ENCODE data around the gene IFT43.

Gene IFT43

DNA sequence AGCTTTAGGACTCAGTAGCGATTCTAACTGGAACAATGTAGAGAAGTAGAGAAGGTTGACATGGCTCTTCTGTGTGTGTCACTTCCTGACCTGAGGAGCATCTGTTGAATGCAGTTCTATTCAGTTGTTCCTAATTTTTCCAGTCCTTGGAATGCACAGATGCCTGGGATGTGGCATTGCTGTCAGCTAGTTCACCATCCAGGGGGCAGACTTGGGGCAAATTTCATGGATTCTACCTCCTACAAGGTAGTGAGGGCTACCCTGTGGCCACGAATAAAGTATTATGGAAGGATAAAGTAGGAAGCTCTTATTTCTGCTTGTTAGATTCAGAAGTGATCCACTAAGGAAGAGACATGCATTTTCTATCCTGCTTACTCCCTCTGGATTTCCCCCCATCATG lies 91.8 kb downstream of the IFT43 start:
- DNase-seq (ENCODE audit: low read depth in 1 of 2, low spot score in 1 of 2): no peak

DNA sequence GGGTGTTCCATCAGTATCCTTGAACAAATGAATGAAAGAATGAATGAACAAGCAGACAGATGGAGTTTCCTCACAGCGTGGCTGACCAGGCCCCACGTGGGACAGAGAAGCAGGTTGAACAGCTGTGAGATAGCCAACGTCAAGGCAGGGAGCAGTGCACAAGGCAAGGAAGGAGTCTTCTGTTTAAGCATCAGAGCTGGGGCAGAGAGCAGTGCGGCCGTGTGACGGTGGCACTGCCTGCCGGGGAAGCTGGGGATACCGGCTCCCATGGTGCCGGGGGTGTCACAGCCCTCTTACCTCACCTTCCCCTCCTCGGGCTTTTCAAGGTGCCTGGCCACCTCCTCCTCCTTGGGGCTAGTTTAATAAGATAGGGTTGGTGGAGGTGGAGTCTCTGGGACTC lies 92.9 kb downstream of the IFT43 start:
- DNase-seq (ENCODE audit: low read depth in 1 of 2, low spot score in 1 of 2): no peak

DNA sequence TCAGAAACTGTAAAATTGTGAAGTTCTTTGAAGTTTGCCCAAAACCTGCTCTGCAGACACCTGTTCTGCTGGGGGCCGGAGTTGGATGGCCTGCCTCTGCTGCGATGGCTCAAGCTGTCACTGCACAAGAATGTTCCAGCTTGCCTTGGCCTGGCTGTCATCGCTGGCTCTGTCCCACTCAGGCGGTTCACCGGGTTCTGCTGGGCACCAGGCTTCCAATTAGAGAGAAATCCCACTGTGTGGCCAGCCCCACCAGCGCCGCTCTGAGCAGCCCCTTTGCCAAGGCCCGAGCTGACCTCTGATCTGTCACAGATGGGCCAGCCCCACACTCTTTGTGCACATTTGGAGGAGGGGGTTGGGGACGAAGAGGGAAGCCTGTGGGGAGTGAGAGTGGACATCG lies 94.5 kb downstream of the IFT43 start:
- DNase-seq (ENCODE audit: low read depth in 1 of 2, low spot score in 1 of 2): no peak

DNA sequence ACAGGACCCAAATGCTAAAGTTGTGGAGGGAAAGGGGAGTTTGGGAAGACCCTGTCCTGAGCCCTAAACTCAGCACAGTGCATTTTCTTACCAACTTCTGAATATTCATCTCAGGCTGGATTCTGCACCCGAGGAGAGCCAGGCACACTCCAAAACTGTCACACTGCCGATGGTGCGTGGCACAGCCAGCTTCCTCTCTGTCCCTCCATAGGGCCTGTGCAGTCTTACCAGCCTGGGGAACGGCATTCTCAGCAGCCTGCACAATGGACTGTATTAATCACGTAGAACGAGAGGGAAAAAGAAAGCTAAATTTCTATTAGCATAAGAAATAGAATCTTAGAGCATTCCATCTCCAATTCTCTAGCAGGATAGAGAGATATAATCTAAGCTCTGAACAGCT lies 94.9 kb downstream of the IFT43 start:
- no peak for DNase-seq (ENCODE audit: low read depth in 1 of 2, low spot score in 1 of 2)

DNA sequence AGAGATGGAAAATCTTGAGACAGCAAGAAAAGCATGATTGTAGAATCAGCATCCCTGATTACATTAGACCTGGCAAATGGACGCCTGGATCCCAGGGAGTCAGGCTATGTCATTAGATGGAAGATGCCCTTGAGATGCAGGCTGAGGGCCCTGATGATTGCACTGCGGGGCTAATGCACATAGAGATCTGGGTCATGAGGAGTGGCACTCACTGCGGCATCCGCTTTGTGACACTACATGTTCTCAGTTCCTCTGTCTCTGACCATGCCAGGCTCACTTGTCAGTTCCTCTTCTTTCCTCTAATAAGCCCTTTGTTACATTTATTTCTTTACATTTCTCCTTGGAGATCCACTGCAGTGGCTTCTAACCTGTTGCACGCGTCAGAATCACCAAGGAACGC lies 96.1 kb downstream of the IFT43 start:
- DNase-seq (ENCODE audit: low read depth in 1 of 2, low spot score in 1 of 2): no peak

DNA sequence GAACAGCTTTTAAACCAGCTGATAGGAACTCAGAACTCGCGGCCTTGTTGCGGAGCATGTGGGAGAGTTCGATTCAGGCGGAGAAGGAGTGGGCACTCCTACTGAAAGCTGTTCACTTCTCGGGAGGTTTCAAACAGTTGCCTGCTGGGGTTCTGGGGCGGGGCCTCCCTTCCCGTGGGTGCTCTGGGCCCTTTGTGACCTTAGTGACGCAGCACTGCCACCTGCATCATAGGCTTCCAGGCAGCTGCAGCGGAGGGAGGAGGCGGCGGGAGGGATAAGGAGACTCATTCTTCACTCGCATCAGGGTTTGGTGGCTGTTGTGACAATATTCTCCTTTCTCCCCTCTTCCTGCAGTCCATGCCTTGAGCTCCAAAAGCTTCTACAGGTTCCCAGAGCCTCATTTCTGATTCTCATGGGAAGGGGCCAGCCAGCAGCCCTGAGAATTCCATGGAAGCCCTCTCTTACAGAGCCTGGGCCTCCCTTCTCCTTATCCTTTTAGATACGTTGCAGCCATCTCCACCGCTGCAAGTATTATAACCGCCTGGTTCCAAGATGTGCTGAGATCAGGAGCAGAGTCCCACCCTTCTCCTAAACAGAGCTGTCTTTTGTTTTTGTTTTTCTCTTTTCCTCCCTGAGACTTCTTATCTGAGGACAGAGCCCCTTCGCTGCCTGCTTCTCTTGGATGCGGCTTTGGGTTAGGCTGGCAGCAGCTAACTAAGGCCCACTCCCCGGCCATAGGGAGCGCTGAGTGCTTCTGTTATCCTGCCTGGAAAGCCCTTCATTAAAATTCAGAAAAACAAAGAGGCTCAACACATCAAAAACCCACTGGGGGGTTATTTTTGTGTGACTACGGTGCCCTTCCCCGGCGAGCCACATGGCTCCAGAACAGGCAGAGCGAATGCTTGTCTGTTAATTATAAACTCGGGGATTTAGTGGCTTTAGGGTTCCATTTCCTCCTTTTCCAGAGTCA lies 98.5 kb downstream of the IFT43 start:
- no peak for DNase-seq (ENCODE audit: low read depth in 1 of 2, low spot score in 1 of 2)

DNA sequence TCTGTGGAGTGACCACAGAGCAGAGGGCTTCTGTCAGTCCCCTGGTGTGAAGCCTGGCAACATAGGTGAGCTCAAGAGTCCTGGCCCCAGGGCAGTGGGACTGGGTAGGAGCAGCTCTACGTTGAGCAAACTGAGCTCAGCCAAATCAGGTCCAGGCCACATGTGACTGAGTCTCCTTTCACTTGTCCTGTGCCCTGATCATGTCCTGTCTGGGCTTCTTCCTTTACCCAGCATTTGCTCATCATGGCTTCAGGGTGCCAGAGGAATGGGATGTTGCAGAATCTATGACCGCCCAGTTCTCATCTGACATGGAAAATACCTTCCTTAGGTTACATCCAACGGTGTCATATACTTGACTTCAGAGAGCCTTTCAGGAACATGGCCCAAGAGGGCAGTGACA lies 99.8 kb downstream of the IFT43 start:
- no peak for DNase-seq (ENCODE audit: low read depth in 1 of 2, low spot score in 1 of 2)

DNA sequence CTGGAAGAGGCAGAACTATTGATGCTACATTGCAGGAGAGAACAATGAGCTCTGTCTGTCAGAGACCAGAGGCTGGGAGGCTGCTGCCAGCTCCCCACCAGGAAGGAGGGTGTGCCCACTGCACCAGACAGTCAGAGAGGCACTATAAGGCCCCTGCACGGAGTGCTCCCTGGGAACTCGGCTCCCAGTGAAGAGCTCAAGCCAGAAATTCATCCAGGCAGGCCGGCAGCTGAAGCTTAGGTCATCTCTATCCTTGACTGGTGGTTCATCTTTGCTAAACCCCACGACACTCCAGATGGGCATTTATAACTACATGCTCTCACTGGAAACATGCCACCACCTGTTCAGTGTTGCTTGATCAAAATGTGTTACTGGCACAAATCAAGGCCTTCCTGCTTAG lies 101.1 kb downstream of the IFT43 start:
- no peak for DNase-seq (ENCODE audit: low read depth in 1 of 2, low spot score in 1 of 2)

DNA sequence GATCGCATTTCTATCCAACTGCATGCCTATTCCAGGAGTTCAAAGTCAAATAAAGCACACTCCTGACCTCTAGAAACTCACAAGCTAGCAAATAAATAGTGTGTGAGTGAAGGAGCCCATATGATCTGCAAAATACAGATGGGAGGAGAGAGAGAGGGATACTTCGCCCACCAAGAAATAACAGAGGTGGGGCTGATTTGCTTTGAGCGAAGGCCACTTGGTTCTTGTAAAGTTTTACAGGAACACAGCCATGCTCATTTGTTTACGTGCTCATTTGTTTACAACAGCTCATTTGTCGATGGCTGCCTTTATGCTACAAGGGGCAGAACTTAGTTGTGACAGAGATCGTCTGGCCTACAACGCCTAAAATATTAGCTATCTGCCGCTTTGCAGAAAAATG lies 102.8 kb downstream of the IFT43 start:
- DNase-seq (ENCODE audit: low read depth in 1 of 2, low spot score in 1 of 2): no peak

DNA sequence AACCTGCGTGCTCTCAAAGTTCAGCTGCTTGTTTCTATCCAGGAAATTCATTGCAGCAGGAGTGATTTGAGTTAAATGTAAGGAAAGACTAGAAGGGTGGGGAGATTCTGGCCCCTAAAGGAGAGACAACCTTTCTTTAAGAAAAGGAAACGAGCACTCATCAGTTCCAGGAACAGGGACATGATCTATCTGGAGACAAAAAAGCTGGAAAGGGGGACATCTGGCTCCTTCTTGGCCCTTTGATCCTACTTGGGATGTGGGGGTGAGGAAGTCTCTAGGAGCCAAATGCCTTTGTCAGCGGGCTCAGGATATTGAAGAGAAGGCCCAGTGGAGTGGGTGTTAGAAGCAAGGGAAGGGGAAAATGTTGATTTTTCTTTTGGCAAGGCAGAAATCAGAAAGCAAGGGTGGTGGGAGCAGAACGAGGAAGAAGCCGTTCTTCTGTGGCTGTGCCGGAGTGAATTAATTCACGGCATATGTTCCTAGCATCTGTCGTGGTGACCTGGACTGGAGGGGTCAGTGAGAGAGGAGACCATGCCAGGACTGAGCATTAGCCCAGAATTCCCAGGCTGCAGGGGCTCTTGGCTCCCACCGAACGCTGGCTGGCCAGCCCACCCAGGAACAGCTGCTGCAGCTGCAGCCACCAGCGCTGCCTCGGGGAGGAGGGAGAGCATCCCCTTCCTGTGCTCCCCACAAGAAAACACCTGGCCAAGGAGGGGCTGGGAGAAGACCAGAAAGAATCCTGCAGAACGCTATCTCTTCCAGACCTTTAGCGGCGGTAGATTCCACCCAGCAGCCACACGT lies 103.4 kb downstream of the IFT43 start:
- DNase-seq (ENCODE audit: low read depth in 1 of 2, low spot score in 1 of 2): no peak

DNA sequence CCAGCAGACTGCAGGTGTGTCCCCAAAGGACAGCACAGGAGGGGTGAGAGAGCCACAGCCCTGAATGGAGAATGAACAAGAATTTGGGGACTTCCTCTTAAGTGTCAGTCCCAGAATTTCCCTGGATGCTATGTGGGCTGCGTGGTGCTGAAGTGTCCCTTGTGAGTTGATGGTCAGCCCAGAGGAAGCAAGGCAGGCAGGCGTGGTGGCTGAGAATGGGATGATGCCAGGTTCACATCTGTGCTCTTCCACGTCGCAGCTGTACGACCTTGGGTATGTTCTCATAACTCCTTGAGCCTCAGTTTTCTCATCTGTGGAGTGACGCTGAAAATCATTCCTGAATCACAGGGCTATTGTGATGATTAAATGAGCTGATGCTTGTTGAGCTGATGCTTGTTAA lies 104.0 kb downstream of the IFT43 start:
- DNase-seq (ENCODE audit: low read depth in 1 of 2, low spot score in 1 of 2): no peak

DNA sequence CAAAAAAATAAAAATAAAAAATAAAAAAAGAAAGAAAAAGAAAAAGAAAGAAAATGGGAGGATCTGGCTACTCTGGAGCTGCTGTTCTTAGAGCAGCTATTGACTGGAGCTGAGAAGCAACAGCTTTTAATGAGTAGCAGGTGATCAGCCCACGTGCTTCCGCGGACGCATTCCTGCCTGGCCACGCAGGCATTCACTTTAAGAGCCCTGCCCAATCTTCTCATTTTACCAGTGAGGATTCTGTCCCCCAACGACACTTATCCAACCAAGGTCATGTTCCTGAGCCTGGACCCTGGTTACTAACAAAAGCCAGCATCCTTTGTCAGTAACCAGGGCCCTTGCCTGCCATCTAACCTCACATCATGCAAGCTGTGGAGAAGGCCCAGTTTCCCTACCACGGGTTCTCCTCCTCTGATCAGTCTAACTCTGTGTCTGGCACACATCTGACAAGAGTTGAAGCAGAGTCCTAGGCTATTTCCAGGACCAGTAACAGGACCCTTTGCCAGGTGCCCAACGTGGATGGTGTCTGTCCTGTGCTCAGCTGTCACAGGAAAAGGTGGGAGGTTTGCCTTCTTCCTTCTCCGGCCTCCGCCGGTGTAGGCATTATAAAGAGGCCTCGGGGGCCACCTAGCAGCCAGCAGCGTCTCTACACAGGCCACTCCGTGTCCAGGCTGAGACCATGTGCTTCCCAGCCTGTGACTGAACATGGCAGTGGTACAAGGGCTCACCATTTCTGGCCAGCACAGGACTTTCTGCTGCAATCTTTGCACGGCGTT lies 105.2 kb downstream of the IFT43 start:
- no peak for DNase-seq (ENCODE audit: low read depth in 1 of 2, low spot score in 1 of 2)

DNA sequence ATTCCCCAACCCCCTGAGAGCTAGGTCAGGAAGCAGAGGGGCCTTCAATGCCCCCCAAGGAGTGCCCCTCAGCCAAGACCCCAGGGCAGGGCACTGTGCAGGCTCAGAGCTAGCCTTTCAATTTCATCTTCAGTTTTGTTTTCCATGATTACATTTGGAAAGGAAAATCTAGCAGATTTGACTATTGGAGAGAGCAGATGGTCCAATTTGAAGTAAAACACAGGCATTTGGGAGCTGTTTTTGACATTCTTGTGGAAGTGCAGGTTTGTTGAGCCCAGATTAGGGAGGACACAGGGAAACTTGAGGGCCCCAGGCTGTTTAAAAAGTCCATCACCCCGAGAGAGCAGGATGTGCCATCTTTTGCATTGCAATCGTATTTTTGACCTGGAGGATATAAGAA lies 107.5 kb downstream of the IFT43 start:
- DNase-seq (ENCODE audit: low read depth in 1 of 2, low spot score in 1 of 2): no peak

DNA sequence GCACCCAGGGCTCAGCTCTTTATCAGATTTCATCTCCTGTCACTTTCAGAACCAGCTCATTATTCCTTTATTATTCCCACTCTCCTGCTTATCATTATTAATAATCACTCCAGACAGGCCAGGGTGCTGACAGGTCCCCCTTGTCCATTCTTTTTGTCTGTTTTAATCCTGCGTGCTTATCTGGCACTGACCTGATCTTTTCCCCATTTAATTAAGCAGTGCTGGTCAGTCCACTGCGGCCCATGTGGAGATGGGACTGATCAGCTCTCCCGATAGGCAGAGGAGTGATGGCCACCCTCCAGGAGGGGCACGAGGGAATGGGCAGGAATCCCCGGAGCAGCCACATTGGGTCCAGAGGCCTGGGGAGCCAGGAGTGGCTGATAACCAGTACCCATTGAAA lies 110.7 kb downstream of the IFT43 start:
- DNase-seq (ENCODE audit: low read depth in 1 of 2, low spot score in 1 of 2): no peak

DNA sequence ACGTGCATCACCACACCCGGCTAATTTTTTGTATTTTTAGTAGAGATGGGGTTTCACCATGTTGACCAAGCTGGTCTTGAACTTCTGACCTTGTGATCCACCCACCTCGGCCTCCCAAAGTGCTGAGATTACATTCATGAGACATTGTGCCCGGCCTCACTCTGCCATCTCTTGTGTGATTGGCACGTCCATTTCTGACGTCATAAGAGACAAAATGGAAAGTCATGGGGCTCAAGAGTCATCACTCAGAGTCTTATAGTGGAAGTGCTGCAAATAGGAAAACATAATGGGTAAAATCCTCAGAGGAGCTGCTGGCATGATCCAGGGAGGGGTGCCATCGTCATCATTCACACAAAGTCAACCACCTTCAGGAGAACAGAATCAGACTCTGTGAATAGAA lies 112.0 kb downstream of the IFT43 start:
- no peak for DNase-seq (ENCODE audit: low read depth in 1 of 2, low spot score in 1 of 2)

DNA sequence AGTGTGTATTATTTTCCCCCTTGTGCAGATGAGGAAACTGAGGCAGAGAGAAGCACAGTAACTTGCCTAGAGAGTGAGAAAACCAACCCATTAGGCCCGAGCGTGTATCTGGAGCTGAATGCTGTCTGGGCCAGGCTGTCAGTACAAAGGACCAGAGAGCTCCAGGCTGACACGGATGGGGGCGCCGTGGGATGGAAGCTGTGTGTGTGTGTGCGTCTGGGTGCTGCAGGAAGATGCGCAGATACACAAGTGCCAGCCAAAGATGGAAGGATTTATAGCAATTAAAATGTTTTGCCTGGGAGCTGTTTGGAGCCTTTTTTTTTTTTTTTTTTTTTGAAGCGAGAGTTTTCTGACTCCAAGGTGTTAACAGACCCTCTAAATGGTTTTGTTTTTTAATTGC lies 112.5 kb downstream of the IFT43 start:
- DNase-seq (ENCODE audit: low read depth in 1 of 2, low spot score in 1 of 2): no peak

DNA sequence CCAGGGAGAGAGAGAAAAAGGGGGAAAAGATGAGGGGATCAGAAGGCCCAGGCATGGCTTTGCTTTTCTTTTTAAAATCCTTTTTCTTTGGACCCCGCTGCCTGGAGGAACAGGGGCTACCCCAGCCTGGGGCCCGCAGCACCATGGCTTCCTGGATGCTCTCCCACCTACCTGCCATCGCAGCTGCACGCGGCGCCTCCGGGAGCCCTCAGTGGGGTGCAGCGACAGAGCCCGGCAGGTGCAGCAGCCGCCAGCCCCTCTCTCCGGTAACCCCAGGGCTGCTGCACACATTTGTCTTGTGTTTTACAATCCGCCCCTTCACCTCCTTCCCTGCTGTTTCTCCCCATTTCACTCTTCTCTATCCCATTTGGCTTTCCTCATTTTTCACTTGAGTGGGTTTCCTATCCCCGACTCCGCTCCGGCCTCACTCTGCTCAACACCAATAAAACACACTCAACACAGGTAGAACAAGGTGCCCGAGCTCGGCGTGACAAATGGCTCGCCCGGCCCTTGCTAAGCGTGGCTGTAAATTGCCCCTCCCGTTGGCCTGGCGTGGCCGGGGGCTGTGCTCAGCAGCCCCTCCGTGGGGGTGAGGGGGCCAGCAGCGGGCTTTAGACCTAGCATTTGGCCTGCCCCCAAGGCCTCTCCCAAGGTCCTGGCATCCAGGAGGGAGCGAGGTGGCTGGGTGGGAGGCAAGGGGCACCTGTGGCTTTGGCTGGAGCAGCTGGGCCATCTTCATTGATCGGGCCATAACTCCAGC lies 113.5 kb downstream of the IFT43 start:
- DNase-seq (ENCODE audit: low read depth in 1 of 2, low spot score in 1 of 2): no peak

DNA sequence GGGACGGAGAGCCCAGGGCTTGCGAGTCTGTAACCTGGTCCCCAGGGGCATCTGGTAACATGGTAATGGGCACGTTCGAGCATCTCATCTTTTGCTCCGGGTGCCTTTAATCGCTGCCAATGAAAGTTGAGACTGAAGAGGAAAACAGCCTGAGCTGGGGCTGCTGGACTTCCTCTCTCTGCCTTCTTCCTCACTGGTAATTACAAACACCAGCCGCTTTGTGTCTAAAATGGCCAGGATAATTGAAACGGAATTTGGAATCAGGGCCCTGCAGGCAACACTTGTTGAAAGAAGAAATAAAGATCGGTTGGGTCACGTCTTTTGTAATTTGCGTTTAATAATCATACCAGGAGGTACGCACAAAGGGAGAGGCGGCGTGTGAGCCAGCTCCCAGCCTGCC lies 114.7 kb downstream of the IFT43 start:
- no peak for DNase-seq (ENCODE audit: low read depth in 1 of 2, low spot score in 1 of 2)

DNA sequence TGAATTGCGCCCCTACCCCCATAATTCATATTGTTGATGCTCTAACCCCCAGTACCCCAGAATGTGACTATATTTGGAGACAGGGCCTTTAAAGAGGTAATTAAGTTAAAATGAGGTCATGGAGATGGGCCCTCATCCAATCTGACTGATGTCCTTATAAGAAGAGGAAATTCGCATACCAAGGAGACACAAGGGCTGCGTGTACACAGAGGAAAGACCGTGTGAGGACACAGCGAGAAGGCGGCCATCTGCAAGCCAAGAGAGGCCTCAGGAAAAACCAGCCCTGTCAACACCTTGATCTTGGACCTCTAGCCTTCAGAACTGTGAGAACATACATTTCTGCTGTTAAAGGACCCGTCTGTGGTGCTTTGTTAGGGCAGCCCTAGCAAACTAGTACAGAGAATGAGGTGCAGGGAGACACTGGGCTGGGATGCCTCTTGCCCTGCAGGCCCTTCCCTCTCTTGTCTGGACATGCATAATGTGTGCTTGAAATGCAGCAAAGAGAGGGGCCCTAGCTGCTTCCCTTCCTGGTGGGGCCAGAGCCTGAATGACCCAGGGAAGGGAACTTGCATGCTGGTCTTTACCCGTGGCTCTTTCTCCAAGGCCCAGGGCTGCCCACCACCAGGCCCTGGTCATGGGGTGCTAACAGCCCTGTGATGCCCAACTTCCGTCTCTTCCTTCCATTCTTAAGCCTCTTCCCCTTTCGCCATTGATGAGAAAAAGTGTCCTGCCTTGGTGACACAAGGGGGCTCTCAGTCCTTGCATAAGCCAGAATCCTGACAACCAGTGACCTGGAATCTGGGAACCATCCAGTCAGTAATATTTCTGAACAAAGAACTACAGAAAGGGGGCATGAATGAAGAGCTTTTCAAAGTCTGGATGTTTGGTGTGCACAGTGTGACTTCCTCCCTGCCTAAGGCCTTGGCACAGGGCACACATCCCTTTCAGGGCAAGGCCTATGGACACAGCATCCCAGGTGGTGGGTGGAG lies 116.1 kb downstream of the IFT43 start:
- no peak for DNase-seq (ENCODE audit: low read depth in 1 of 2, low spot score in 1 of 2)
